ENCODE data around the gene MTCL3.
A peak's percentile ranks its signal among the peaks of the same experiment; 100 is the strongest.

The MTCL3 gene

GRCh38 chr6:127515234-127515793 lies 3.8 kb downstream of the MTCL3 start:
- peak; percentile 9 to 24 for DNase-seq (ENCODE audit: low read depth in 2 of 2)

GRCh38 chr6:127514773-127515227 lies 4.3 kb downstream of the MTCL3 start:
- peak in 1 of 2 donors; percentile 21 for DNase-seq (ENCODE audit: low read depth in 2 of 2)

GRCh38 chr6:127514179-127514772 lies 4.9 kb downstream of the MTCL3 start:
- DNase-seq (ENCODE audit: low read depth in 2 of 2), result no peak

- no peak for DNase-seq (ENCODE audit: low read depth in 2 of 2)
Observed at GRCh38 chr6:127513425-127513824, 5.7 kb downstream of the MTCL3 start.

- no peak for DNase-seq (ENCODE audit: low read depth in 2 of 2)
Observed at GRCh38 chr6:127510876-127511275, 8.3 kb downstream of the MTCL3 start.

GRCh38 chr6:127506894-127507293 lies 12.2 kb downstream of the MTCL3 start:
- no peak for DNase-seq (ENCODE audit: low read depth in 2 of 2)

GRCh38 chr6:127503022-127503421 lies 16.1 kb downstream of the MTCL3 start:
- DNase-seq (ENCODE audit: low read depth in 2 of 2), result no peak

- no peak for DNase-seq (ENCODE audit: low read depth in 2 of 2)
Observed at GRCh38 chr6:127497410-127497809, 21.7 kb downstream of the MTCL3 start.

- DNase-seq (ENCODE audit: low read depth in 2 of 2), result no peak
Observed at GRCh38 chr6:127496471-127496870, 22.7 kb downstream of the MTCL3 start.

- no peak for DNase-seq (ENCODE audit: low read depth in 2 of 2)
Observed at GRCh38 chr6:127494240-127494767, 24.8 kb downstream of the MTCL3 start.

GRCh38 chr6:127489248-127489647 lies 29.9 kb downstream of the MTCL3 start:
- no peak for DNase-seq (ENCODE audit: low read depth in 2 of 2)

GRCh38 chr6:127486934-127487333 lies 32.2 kb downstream of the MTCL3 start:
- no peak for DNase-seq (ENCODE audit: low read depth in 2 of 2)

- DNase-seq (ENCODE audit: low read depth in 2 of 2), result no peak
Observed at GRCh38 chr6:127484212-127484863, 34.8 kb downstream of the MTCL3 start.

- no peak for DNase-seq (ENCODE audit: low read depth in 2 of 2)
Observed at GRCh38 chr6:127483399-127484055, 35.6 kb downstream of the MTCL3 start.

GRCh38 chr6:127482325-127482724 lies 36.8 kb downstream of the MTCL3 start:
- DNase-seq (ENCODE audit: low read depth in 2 of 2), result no peak

GRCh38 chr6:127481628-127482027 lies 37.5 kb downstream of the MTCL3 start:
- no peak for DNase-seq (ENCODE audit: low read depth in 2 of 2)

GRCh38 chr6:127481111-127481510 lies 38.0 kb downstream of the MTCL3 start:
- no peak for DNase-seq (ENCODE audit: low read depth in 2 of 2)

GRCh38 chr6:127477658-127478057 lies 41.5 kb downstream of the MTCL3 start:
- no peak for DNase-seq (ENCODE audit: low read depth in 2 of 2)

- no peak for DNase-seq (ENCODE audit: low read depth in 2 of 2)
Observed at GRCh38 chr6:127475823-127476176, 43.3 kb downstream of the MTCL3 start.

GRCh38 chr6:127475135-127475822 lies 43.9 kb downstream of the MTCL3 start:
- no peak for DNase-seq (ENCODE audit: low read depth in 2 of 2)

- DNase-seq (ENCODE audit: low read depth in 2 of 2), result no peak
Observed at GRCh38 chr6:127471379-127472255, 47.5 kb downstream of the MTCL3 start.
